SK-N-SH treated with all-trans-retinoic acid at 6 μM for 48 hours (cell line): ENCODE results near the gene SLC25A42.

ENCODE experiments used
- BACH2 ChIP-seq: fragments of 250-450 bp; sonication (Bioruptor Pico); IDR thresholded peaks from 2 replicates; pipeline ENCODE4 v1.9.0; 2021; ENCODE audit warnings: mild to moderate bottlenecking, borderline replicate concordance
- ZNF565 ChIP-seq: fragments of 450-650 bp; formaldehyde crosslinking; conservative IDR thresholded peaks from 2 replicates; pipeline ENCODE4 v1.5.0; 2020; ENCODE audit warnings: low read depth, mild to moderate bottlenecking, moderate library complexity
- ZNF8 ChIP-seq: fragments of 450-650 bp; formaldehyde crosslinking; IDR thresholded peaks from 2 replicates; pipeline ENCODE4 v1.5.0; 2020; ENCODE audit warnings: mild to moderate bottlenecking, moderate library complexity

DNA sequence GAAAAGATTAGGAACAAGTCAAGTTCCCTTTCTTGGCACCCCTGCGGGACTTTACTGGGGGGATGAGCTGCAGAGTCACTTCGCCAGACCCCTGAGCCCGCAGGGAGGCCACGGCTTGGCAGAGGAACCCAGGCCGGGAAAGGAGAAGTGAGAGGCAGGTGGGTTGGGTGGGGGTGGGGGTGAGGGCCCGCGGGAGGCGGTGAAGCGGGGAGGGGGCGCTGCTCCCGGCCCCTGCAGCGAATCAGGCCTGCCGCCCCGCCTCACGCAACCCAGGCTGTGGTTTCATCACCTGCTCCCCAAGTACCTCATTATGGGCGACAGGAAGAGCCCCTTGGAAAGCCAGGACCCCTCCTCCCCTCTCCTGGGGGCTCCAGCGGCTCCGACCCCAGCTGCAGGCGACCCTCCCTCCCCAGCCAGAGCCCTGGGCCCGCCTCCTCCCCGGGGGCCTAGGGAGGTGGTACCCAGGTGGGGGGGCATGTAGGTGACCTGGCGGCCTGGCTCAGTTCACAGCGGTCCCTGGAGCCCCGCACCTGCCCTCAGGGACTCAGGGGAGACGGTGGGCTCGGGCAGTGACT is 96.8 kb downstream of the SLC25A42 start:
- no peak for TF ChIP-seq ZNF565
- no peak for TF ChIP-seq ZNF8 (CRISPR knock-in tag)
- TF ChIP-seq BACH2: no peak
